B cell (primary cell): ENCODE measurements around the gene CLEC2B. TPM values are rescaled to one million over a fixed set of nuclear protein-coding genes. Genes with fewer than 3 reads are reported as not detected.

ENCODE experiments used
- ATAC-seq: fragments of 200-7000 bp; cut with Tn5 transposase; one replicate; pipeline ENCODE4 v1.10.0; 2021; ENCODE audit warnings: low read depth, mild to moderate bottlenecking, moderate number of reproducible peaks, moderate library complexity
- CTCF ChIA-PET: fragments of 350-600 bp; sonication (Branson Sonifier 250); formaldehyde crosslinking; loops from one replicate; lab custom pipeline; 2021; ENCODE audit warnings: antibody characterized with exemption, inconsistent platforms; lab: Charles Lee
- POLR2A ChIA-PET: fragments of 350-600 bp; sonication (Branson Sonifier 250); formaldehyde crosslinking; loops from one replicate; lab custom pipeline; 2021; ENCODE audit warnings: antibody characterized with exemption; lab: Charles Lee
- DNase-seq: peaks from one replicate; pipeline ENCODE4 v3.0.0; 2013
- H2AFZ ChIP-seq: 2 replicates; pipeline ENCODE4 v1.6.1; 2012; ENCODE audit warnings: mild to moderate bottlenecking, low read depth, low read length; ENCODE audit not compliant: insufficient read depth, poor library complexity, severe bottlenecking
- H3K27ac ChIP-seq, 2 donors: 1 replicate in 1 of 2; 2 replicates in 1 of 2; pipeline ENCODE4 v1.5.1; 2012 to 2013; ENCODE audit warnings: low read length in 2 of 2, mild to moderate bottlenecking in 2 of 2, moderate library complexity in 1 of 2
- H3K27me3 ChIP-seq, 4 experiments: fragments of 200-600 bp in 1 of 4; sonication (generic) in 1 of 4; replicated peaks in 1 of 4; 1 replicate in 2 of 4; 2 replicates in 2 of 4; pipeline versions ENCODE4 v1.6.1 to v1.7.0; 2013 to 2016; ENCODE audit warnings: low read length in 3 of 4, mild to moderate bottlenecking in 2 of 4, mixed read lengths in 1 of 4, moderate library complexity in 1 of 4; ENCODE audit not compliant: insufficient read depth in 4 of 4, control insufficient read depth in 3 of 4; ENCODE audit errors: control extremely low read depth in 1 of 4
- H3K36me3 ChIP-seq, 2 experiments: replicated peaks in 1 of 2; 1 replicate in 1 of 2; 2 replicates in 1 of 2; pipeline versions ENCODE4 v1.6.1 to v1.7.1; 2013; ENCODE audit warnings: low read length in 1 of 2; ENCODE audit not compliant: insufficient read depth in 2 of 2, control insufficient read depth in 1 of 2; ENCODE audit errors: control extremely low read depth in 1 of 2, extremely low read depth in 1 of 2
- H3K4me1 ChIP-seq, 2 donors: fragments of 200-600 bp in 1 of 2; sonication (generic) in 1 of 2; 1 replicate in 1 of 2; 2 replicates in 1 of 2; pipeline versions ENCODE4 v1.5.1 to v1.6.1; 2013 to 2017; ENCODE audit warnings: low read length in 2 of 2; ENCODE audit not compliant: control insufficient read depth in 2 of 2, insufficient read depth in 2 of 2
- H3K4me2 ChIP-seq: replicated peaks from 2 replicates; pipeline ENCODE3; 2012; ENCODE audit warnings: mild to moderate bottlenecking, low read depth, low read length; ENCODE audit not compliant: poor library complexity, severe bottlenecking
- H3K4me3 ChIP-seq, 5 experiments: fragments of 200-600 bp in 1 of 5; sonication (generic) in 1 of 5; 1 replicate in 3 of 5; 2 replicates in 2 of 5; pipeline versions ENCODE4 v1.5.1 to v1.7.0; 2011 to 2016; ENCODE audit warnings: low read length in 4 of 5, mild to moderate bottlenecking in 4 of 5, low read depth in 2 of 5, control low read depth in 1 of 5, moderate library complexity in 1 of 5; ENCODE audit not compliant: insufficient read depth in 1 of 5; ENCODE audit errors: control extremely low read depth in 1 of 5, extremely low read depth in 1 of 5
- H3K79me2 ChIP-seq: fragments of 200-600 bp; sonication (generic); one replicate; pipeline ENCODE4 v1.6.0; 2016; ENCODE audit warnings: low read length; ENCODE audit not compliant: control insufficient read depth, insufficient read depth
- H3K9ac ChIP-seq: fragments of 200-600 bp; sonication (generic); 2 replicates; pipeline ENCODE4 v1.6.1; 2017; ENCODE audit warnings: mild to moderate bottlenecking, low read length, moderate library complexity
- H3K9me3 ChIP-seq, 3 donors: one replicate each; pipeline versions ENCODE4 v1.6.1 to v1.7.1; 2013; ENCODE audit warnings: low read length in 2 of 3; ENCODE audit not compliant: control insufficient read depth in 2 of 3, insufficient read depth in 1 of 3; ENCODE audit errors: control extremely low read depth in 1 of 3
- H4K20me1 ChIP-seq: 2 replicates; pipeline ENCODE4 v1.6.0; 2012; ENCODE audit warnings: mild to moderate bottlenecking, low read length; ENCODE audit not compliant: insufficient read depth, control insufficient read depth, poor library complexity, severe bottlenecking
- H3K27ac Mint-ChIP-seq: one replicate; pipeline ENCODE4 v1.8.0; 2021; ENCODE audit warnings: mixed read lengths
- H3K27me3 Mint-ChIP-seq: one replicate; pipeline ENCODE4 v1.8.0; 2021; ENCODE audit warnings: mixed read lengths
- H3K4me1 Mint-ChIP-seq: one replicate; pipeline ENCODE4 v1.8.0; 2021; ENCODE audit warnings: mixed read lengths
- H3K4me3 Mint-ChIP-seq: one replicate; pipeline ENCODE4 v1.8.0; 2021; ENCODE audit warnings: mixed read lengths
- H3K9me3 Mint-ChIP-seq: one replicate; pipeline ENCODE4 v1.8.0; 2022; ENCODE audit warnings: mixed read lengths; ENCODE audit not compliant: insufficient read depth
- EZH2 ChIP-seq: IDR thresholded peaks from 2 replicates; pipeline ENCODE4 v1.6.1; 2012; ENCODE audit warnings: borderline replicate concordance, low read depth, mild to moderate bottlenecking, moderate library complexity, low read length; ENCODE audit not compliant: insufficient read depth, poor library complexity, severe bottlenecking
- WGBS: methylation state at CpG from one replicate; pipeline ENCODE4 v1.1.5; 2013; ENCODE audit warnings: missing lambda C conversion rate; ENCODE audit not compliant: insufficient coverage; 5-methylcytosine and 5-hydroxymethylcytosine counted together
- intact Hi-C: fragments of 100-400 bp; cut with micrococcal nuclease; formaldehyde crosslinking; loops from one replicate; pipeline ENCODE4 v1.10.0; 2022
- polyA plus RNA-seq: library from polyadenylated mRNA; depleted of rRNA; stranded (reverse); fragments of >200 nt; gene quantifications from 2 replicates; pipeline ENCODE4 v1.2.3, GENCODE V29; 2012
- total RNA-seq, 2 donors: library from RNA; stranded (reverse); fragments of 120-200 nt in 1 of 2; gene quantifications; 1 replicate in 1 of 2; 2 replicates in 1 of 2; pipeline versions ENCODE4 v1.2.3 to v1.2.4, GENCODE V29; 2013 to 2022
- TF ChIP-seq, protein P1 (sequence below): fragments of 200-600 bp; IDR thresholded peaks from one replicate; pipeline ENCODE4 v1.8.0; 2022; ENCODE audit warnings: antibody characterized with exemption, mild to moderate bottlenecking

The CLEC2B gene
- total and polyA plus RNA-seq, 2 donors (not counting 1 experiment from before 2014, with no cell fraction given): 31.6 to 58.2 TPM

DNA sequence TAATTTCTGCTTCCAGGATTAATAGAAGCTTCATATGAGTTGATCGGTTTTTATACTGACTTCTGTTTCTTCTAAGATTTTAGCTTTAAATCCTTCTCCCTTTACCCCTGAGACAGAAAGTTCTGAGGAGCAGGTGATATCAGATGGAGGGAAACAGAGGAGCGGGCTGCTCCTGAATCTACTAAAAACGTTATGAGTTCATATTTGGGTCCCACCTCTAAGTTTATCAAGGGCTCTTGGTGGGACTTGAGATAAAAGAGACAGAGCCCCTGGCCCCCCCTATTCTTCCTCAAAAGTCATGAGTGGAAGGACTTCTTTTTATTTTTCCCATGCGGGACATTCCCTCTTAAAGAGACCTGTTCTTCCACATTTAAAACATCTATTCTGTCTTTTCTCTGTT lies 39.2 kb upstream of the CLEC2B start:
- Mint-ChIP-seq H3K4me3 (no peak overlapping the region), H3K27me3 (peaks cover 11% of the 10 kb centered on the region), H3K4me1 (peaks cover 8% of the 10 kb centered on the region), H3K27ac (no peak overlapping the region), H3K9me3 (peaks cover 8% of the 10 kb centered on the region)
- TF ChIP-seq EZH2: no peak
- TF ChIP-seq, protein P1, sequence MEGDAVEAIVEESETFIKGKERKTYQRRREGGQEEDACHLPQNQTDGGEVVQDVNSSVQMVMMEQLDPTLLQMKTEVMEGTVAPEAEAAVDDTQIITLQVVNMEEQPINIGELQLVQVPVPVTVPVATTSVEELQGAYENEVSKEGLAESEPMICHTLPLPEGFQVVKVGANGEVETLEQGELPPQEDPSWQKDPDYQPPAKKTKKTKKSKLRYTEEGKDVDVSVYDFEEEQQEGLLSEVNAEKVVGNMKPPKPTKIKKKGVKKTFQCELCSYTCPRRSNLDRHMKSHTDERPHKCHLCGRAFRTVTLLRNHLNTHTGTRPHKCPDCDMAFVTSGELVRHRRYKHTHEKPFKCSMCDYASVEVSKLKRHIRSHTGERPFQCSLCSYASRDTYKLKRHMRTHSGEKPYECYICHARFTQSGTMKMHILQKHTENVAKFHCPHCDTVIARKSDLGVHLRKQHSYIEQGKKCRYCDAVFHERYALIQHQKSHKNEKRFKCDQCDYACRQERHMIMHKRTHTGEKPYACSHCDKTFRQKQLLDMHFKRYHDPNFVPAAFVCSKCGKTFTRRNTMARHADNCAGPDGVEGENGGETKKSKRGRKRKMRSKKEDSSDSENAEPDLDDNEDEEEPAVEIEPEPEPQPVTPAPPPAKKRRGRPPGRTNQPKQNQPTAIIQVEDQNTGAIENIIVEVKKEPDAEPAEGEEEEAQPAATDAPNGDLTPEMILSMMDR: no peak
- peaks cover 3 to 4% of the 10 kb centered on the region in 2 donors for H3K4me1 ChIP-seq
- WGBS: no CpG with 5 or more reads among the region's 4 CpGs
- H3K79me2 ChIP-seq: no peaks in the 10 kb centered on the region
- peaks cover 2 to 31% (median 27%) of the 10 kb centered on the region in 3 donors for H3K9me3 ChIP-seq
- H3K27me3 ChIP-seq: peaks cover 0 to 2% (median 0%) of the 10 kb centered on the region in 4 experiments
- DNase-seq (no peak), ATAC-seq (no peak)
- no peaks in the 10 kb centered on the region for H3K36me3 ChIP-seq
- no peak overlapping the region for H3K9ac ChIP-seq
- H3K27ac ChIP-seq: no peak overlapping the region
- intact Hi-C loops: no loop called here
- ChIA-PET CTCF (interaction anchor here (1.4 to 2.2 kb wide), 3 partner anchors 91 to 159 kb away, joined by 4 to 8 read pairs (median 5); no protein-coding TSS in a partner anchor), POLR2A (no interaction called here)
- H4K20me1 ChIP-seq: no peaks in the 10 kb centered on the region
- H3K4me2 ChIP-seq: no peak overlapping the region
- H2AFZ ChIP-seq: no peak overlapping the region
- no peak overlapping the region for H3K4me3 ChIP-seq

DNA sequence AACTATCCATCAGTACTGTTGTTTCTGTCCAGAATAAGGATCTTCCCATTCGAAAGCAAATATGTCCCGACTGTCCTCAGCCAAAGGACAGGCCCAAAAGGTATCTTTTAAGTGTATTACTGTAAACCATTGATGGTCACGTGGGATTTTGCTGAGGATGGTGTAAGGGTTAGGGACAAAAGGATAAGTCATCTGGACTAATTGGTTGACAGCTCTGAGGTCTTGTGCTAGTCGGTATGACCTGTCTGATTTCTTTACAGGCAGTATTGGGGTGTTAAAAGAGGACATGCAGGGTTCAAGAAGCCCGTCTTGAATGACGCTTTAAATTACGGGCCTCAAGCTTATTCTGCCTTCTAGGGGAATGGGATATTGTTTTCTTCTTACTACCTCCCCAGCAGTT lies 38.6 kb upstream of the CLEC2B start:
- 94% methylated on average over 4 of the region's 7 CpGs for WGBS
- H3K9me3 ChIP-seq: peaks cover 2 to 32% (median 30%) of the 10 kb centered on the region in 3 donors
- H3K27ac ChIP-seq: no peak overlapping the region
- Mint-ChIP-seq H3K9me3 (peaks cover 13% of the 10 kb centered on the region), H3K4me1 (peaks cover 8% of the 10 kb centered on the region), H3K27ac (no peak overlapping the region), H3K4me3 (no peak overlapping the region), H3K27me3 (peaks cover 9% of the 10 kb centered on the region)
- no peak overlapping the region for H3K9ac ChIP-seq
- no peak for TF ChIP-seq EZH2
- TF ChIP-seq, protein P1: no peak
- no peaks in the 10 kb centered on the region for H4K20me1 ChIP-seq
- H3K27me3 ChIP-seq: peaks cover 0 to 2% (median 0%) of the 10 kb centered on the region in 4 experiments
- ChIA-PET POLR2A (no interaction called here), CTCF (interaction anchor here (0.8 to 2.2 kb wide), 4 partner anchors 14 to 158 kb away, joined by 3 to 8 read pairs (median 4); no protein-coding TSS in a partner anchor)
- peaks cover 3 to 4% of the 10 kb centered on the region in 2 donors for H3K4me1 ChIP-seq
- intact Hi-C loops: no loop called here
- no peaks in the 10 kb centered on the region for H3K36me3 ChIP-seq
- H3K4me2 ChIP-seq: no peak overlapping the region
- no peak for DNase-seq
- no peak for ATAC-seq
- no peak overlapping the region for H2AFZ ChIP-seq
- no peak overlapping the region for H3K4me3 ChIP-seq
- H3K79me2 ChIP-seq: no peaks in the 10 kb centered on the region
